Caco-2 (cell line): ENCODE data around the gene ZC3H18. TPM values are rescaled to one million over a fixed set of nuclear protein-coding genes. Genes with fewer than 3 reads are reported as not detected.
A peak's percentile ranks its signal among the peaks of the same experiment; 100 is the strongest.

Experiments used
- BruUV-seq: library from RNA; stranded (reverse); fragments of 400-500 nt; replicated peaks from 2 replicates; lab custom pipeline; 2021; lab: Mats Ljungman, UMichigan
- CTCF ChIA-PET: fragments of 300-600 bp; sonication (Branson Sonifier 250); formaldehyde crosslinking; loops from one replicate; lab custom pipeline; 2022; ENCODE audit warnings: antibody characterized with exemption; lab: Charles Lee
- POLR2A ChIA-PET: fragments of 300-600 bp; sonication (Branson Sonifier 250); formaldehyde crosslinking; loops from one replicate; lab custom pipeline; 2022; ENCODE audit warnings: antibody characterized with exemption; lab: Charles Lee
- DNase-seq, 2 experiments: peaks; one replicate each; pipeline versions ENCODE4 v3.0.0 to v3.0.0-alpha.2; 2020 to 2022
- H3K27me3 ChIP-seq: replicated peaks from 2 replicates; pipeline ENCODE4 v1.6.0; 2011; ENCODE audit warnings: low read length; ENCODE audit not compliant: control insufficient read depth, insufficient read depth
- H3K36me3 ChIP-seq: 2 replicates; pipeline ENCODE4 v1.5.1; 2011; ENCODE audit warnings: low read length; ENCODE audit not compliant: control insufficient read depth, insufficient read depth
- H3K4me1 ChIP-seq: fragments of 250-450 bp; sonication (Bioruptor Pico); 2 replicates; pipeline ENCODE4 v1.5.1; 2020; ENCODE audit warnings: mild to moderate bottlenecking
- H3K4me3 ChIP-seq: 2 replicates; pipeline ENCODE4 v1.5.1; 2011; ENCODE audit warnings: low read depth, mild to moderate bottlenecking, control low read depth, low read length
- H3K9me3 ChIP-seq: fragments of 250-450 bp; sonication (Bioruptor Pico); 2 replicates; pipeline ENCODE4 v1.5.1; 2020; ENCODE audit warnings: mild to moderate bottlenecking, moderate library complexity
- H3K27ac Mint-ChIP-seq: one replicate; pipeline ENCODE4 v1.8.0; 2022; ENCODE audit warnings: mixed read lengths; ENCODE audit not compliant: unreplicated experiment
- H3K27me3 Mint-ChIP-seq: one replicate; pipeline ENCODE4 v1.8.0; 2022; ENCODE audit warnings: mixed read lengths; ENCODE audit not compliant: insufficient read depth, unreplicated experiment
- H3K36me3 Mint-ChIP-seq: one replicate; pipeline ENCODE4 v1.8.0; 2022; ENCODE audit warnings: mild to moderate bottlenecking, mixed read lengths; ENCODE audit not compliant: insufficient read depth, unreplicated experiment
- H3K4me1 Mint-ChIP-seq: one replicate; pipeline ENCODE4 v1.8.0; 2022; ENCODE audit warnings: low read depth, mixed read lengths; ENCODE audit not compliant: unreplicated experiment
- H3K4me3 Mint-ChIP-seq: one replicate; pipeline ENCODE4 v1.8.0; 2022; ENCODE audit warnings: mild to moderate bottlenecking, moderate library complexity, mixed read lengths; ENCODE audit not compliant: unreplicated experiment
- H3K9me3 Mint-ChIP-seq: one replicate; pipeline ENCODE4 v1.8.0; 2022; ENCODE audit warnings: mixed read lengths; ENCODE audit not compliant: unreplicated experiment
- CTCF ChIP-seq, 2 experiments: fragments of 200-600 bp in 1 of 2; IDR thresholded peaks; 1 replicate in 1 of 2; 2 replicates in 1 of 2; pipeline versions ENCODE4 v1.5.1 to v1.8.0; 2011 to 2022; ENCODE audit warnings: antibody characterized with exemption in 1 of 2, control low read depth in 1 of 2, inconsistent platforms in 1 of 2, low read depth in 1 of 2, low read length in 1 of 2, mild to moderate bottlenecking in 1 of 2, moderate library complexity in 1 of 2; ENCODE audit not compliant: insufficient read depth in 1 of 2, severe bottlenecking in 1 of 2, unreplicated experiment in 1 of 2
- intact Hi-C: fragments of 100-400 bp; cut with micrococcal nuclease; formaldehyde crosslinking; loops from one replicate; pipeline ENCODE4 v1.10.0; 2022; ENCODE audit not compliant: unreplicated experiment
- total RNA-seq: library from RNA; stranded (reverse); gene quantifications from 2 replicates; pipeline ENCODE4 v1.2.3, GENCODE V29; 2022

Gene ZC3H18
- total RNA-seq, 1 experiment from 2014 or later = 82.0 TPM

- BruUV-seq = no TSS peak
- intact Hi-C loops = no loop called here
- Histone ChIP-seq H3K4me3 (no peak overlapping the region), H3K27me3 (no peaks in the 10 kb centered on the region), H3K9me3 (no peaks in the 10 kb centered on the region), H3K4me1 (0 out of 2 replicates have a peak, but pooled peaks cover 6% of the 10 kb centered on the region), H3K36me3 (peaks cover 8% of the 10 kb centered on the region)
- TF ChIP-seq CTCF (IDR thresholded peaks at IDR 0.05; ENCODE audit: insufficient read depth in 1 of 2, low read depth in 1 of 2, low read length in 1 of 2, severe bottlenecking in 1 of 2, unreplicated experiment in 1 of 2) = no peak
- Mint-ChIP-seq H3K36me3 (peaks cover 78% of the 10 kb centered on the region), H3K4me3 (no peak overlapping the region), H3K27ac (no peak overlapping the region), H3K4me1 (no peaks in the 10 kb centered on the region), H3K27me3 (no peaks in the 10 kb centered on the region), H3K9me3 (no peaks in the 10 kb centered on the region)
- CTCF ChIA-PET = no interaction called here
- no peak for DNase-seq
- POLR2A ChIA-PET = no interaction called here
Observed at GRCh38 chr16:88597856-88598491, 27.8 kb downstream of the ZC3H18 start.

GRCh38 chr16:88599092-88599733 lies 29.0 kb downstream of the ZC3H18 start:
- ChIA-PET CTCF (interaction anchor here (0.6 kb wide), 1 partner anchor 174 kb away, joined by 4 read pairs; no protein-coding TSS in a partner anchor), POLR2A (no interaction called here)
- Histone ChIP-seq H3K36me3 (peaks cover 8% of the 10 kb centered on the region), H3K9me3 (no peaks in the 10 kb centered on the region), H3K4me1 (0 out of 2 replicates have a peak, but pooled peaks cover 6% of the 10 kb centered on the region), H3K4me3 (no peak overlapping the region), H3K27me3 (no peaks in the 10 kb centered on the region)
- H3K4me3 Mint-ChIP-seq = no peak overlapping the region
- no TSS peak for BruUV-seq
- intact Hi-C loops = no loop called here
- no peaks in the 10 kb centered on the region for H3K4me1 Mint-ChIP-seq
- no peak for TF ChIP-seq CTCF (IDR thresholded peaks at IDR 0.05; ENCODE audit: insufficient read depth in 1 of 2, low read depth in 1 of 2, low read length in 1 of 2, severe bottlenecking in 1 of 2, unreplicated experiment in 1 of 2)
- H3K36me3 Mint-ChIP-seq = peaks cover 76% of the 10 kb centered on the region
- no peaks in the 10 kb centered on the region for H3K27me3 Mint-ChIP-seq
- no peak for DNase-seq
- H3K9me3 Mint-ChIP-seq = no peaks in the 10 kb centered on the region
- no peak overlapping the region for H3K27ac Mint-ChIP-seq

GRCh38 chr16:88599825-88600538 lies 29.8 kb downstream of the ZC3H18 start:
- Histone ChIP-seq H3K9me3 (no peaks in the 10 kb centered on the region), H3K27me3 (no peaks in the 10 kb centered on the region), H3K36me3 (peaks cover 8% of the 10 kb centered on the region), H3K4me1 (0 out of 2 replicates have a peak, but pooled peaks cover 6% of the 10 kb centered on the region), H3K4me3 (no peak overlapping the region)
- no peak for TF ChIP-seq CTCF (IDR thresholded peaks at IDR 0.05; ENCODE audit: insufficient read depth in 1 of 2, low read depth in 1 of 2, low read length in 1 of 2, severe bottlenecking in 1 of 2, unreplicated experiment in 1 of 2)
- no peaks in the 10 kb centered on the region for H3K9me3 Mint-ChIP-seq
- H3K27me3 Mint-ChIP-seq = no peaks in the 10 kb centered on the region
- H3K36me3 Mint-ChIP-seq = peaks cover 72% of the 10 kb centered on the region
- no peaks in the 10 kb centered on the region for H3K4me1 Mint-ChIP-seq
- ChIA-PET CTCF (no interaction called here), POLR2A (no interaction called here)
- H3K4me3 Mint-ChIP-seq = no peak overlapping the region
- intact Hi-C loops = no loop called here
- DNase-seq = no peak
- no TSS peak for BruUV-seq
- H3K27ac Mint-ChIP-seq = peak overlapping the region; percentile 19
